ENCODE measurements around the gene GALNT10. TPM values are rescaled to one million over a fixed set of nuclear protein-coding genes. Genes with fewer than 3 reads are reported as not detected.

Gene GALNT10
- total RNA-seq, 2 donors from 2014 or later: 19.0 to 19.1 TPM

GRCh38 chr5:154248691-154249090 is 58.2 kb downstream of the GALNT10 start:
- intact Hi-C loops (cut with DNase I): no loop called here
- DNase-seq (no peak), ATAC-seq (no peak)

DNA sequence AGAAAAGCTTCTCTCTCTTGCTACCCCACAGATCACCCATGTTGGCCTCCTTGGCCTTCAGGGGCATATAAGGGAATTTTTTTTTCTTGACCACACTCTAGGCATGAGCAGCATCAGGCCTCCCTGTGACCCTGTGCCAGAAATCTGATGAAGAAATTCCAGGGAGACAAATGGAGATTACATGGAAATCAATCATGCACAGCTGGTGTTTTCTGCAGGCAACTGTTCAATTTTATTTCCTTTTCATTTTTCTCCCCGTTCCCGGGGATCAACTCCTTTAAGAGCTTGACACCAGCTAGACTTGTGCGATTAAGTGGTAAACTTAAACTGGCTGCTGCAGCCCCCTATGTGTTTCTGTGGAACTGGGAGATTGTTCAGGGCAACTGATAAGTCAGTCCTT is 59.3 kb downstream of the GALNT10 start:
- ATAC-seq (peak in 1 of 2 donors; percentile 44), DNase-seq (no peak)
- intact Hi-C loops (cut with DNase I): no loop called here

DNA sequence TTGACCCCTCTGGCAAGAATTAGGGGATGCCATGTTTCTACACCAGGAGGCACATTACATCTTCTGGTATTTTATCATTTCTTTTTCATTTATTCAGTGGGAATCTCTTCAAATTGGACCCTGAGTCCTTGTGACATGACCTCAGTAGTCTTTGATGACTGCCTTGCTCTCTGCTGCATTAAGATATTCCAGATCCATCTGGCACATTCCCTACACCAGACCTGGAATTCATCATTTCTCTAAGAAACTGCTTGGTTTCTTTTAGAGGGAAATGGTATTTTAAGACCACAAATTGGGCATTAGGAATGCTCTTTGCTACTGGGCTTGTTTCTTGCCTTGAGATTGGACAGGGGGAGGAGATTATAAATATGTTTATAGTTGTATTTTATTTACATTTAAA is 61.0 kb downstream of the GALNT10 start:
- intact Hi-C loops (cut with DNase I): no loop called here
- no peak for DNase-seq
- ATAC-seq: no peak

GRCh38 chr5:154253807-154254206 is 63.3 kb downstream of the GALNT10 start:
- DNase-seq (no peak), ATAC-seq (no peak)
- intact Hi-C loops (cut with DNase I): no loop called here

DNA sequence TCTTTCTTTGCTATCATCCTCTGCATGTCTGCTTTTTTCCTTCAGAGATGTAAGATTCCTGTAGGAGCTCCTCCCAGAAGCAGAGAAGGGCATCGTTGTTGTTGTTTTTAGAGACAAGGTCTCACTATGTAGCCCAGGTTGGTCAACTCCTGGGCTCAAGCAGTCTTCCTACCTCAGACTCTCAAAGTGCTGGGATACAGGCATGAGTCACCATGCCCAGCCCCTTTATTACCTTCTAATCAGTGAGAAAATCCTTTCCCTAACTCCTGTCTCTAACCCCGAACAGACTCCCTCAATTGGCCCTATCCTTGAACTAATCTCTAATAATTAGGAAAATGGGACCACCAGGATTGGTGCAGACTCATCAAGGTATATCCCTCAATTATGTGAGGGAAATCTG is 64.4 kb downstream of the GALNT10 start:
- DNase-seq: no peak

DNA sequence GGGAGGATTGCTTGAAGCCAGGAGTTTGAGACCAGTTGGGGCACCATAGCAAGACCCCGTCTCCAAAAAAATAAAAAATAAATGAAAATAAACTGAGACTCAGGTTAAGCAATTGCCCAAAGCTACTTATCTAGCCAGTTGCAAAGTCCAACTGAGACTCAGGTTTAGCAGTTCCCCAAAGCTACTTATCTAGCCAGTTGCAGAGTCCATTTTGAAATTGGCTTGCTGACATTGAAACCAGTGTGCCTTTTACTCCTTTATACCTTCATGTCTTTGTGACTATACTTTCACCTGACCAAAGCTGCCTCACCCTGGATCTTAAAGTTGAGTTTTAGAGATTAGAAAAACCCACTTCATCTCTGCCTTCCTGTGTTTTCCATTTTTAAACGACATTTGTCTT is 66.5 kb downstream of the GALNT10 start:
- no peak for DNase-seq
- no peak for ATAC-seq
- intact Hi-C loops (cut with DNase I): no loop called here

More for the DNA sequence above, 64.4 kb downstream of the GALNT10 start:
- intact Hi-C loops (cut with DNase I): no loop called here
- no peak for ATAC-seq

DNA sequence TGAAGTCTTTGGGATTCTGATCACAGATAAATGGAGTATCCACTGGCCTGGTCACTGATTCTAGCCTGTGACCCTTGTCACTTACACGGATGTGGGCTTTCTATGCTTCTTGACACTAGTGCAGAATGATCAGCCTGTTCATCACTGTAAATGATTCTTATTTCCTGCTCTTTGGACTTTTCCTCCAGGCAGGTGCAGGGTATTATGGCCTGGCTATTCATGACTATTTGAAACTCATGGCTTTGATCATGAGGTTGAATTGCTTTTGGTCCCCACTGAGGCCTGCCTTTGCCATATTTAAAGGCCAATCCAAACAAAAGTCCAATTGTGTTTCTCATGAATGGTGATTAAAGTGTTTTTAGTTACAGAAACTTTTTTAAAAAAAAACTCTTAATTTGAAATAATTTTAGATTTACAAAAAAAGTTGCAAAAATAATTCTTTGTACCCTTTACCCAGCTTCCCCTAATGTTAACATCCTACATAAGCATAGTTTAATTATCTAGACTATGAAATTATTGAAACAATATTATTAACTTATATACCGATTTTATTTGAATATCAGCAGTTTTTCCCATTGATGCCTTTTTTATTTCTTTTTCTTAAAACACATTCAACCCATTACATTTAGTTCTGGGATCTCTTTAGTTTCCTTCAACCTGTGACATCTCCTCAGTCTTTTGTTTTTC is 68.1 kb downstream of the GALNT10 start:
- no peak for ATAC-seq
- intact Hi-C loops (cut with DNase I): no loop called here
- DNase-seq: no peak

GRCh38 chr5:154260224-154260927 is 69.8 kb downstream of the GALNT10 start:
- peak in 1 of 2 donors; percentile 44 for ATAC-seq
- DNase-seq: no peak
- intact Hi-C loops (cut with DNase I): no loop called here

DNA sequence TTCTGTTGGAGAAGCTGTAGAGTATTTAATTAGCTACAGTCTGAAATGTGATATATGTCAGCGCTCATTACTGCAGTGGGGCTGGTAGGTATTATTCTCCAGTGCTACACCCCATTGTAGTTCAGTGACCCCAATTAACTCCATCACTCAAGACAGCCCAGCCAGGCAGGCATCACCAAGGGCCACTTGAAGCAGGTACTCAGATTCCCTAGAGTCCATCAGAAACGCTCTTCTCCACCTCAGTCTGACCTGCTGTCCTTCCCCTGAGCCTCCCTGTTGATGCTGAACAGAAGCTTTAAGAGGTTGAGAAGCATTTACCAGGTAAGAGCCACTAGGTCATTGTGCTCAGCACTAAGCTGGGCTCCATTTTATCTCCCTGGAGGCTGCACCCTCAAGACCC is 71.8 kb downstream of the GALNT10 start:
- DNase-seq (no peak), ATAC-seq (no peak)
- intact Hi-C loops (cut with DNase I): no loop called here

DNA sequence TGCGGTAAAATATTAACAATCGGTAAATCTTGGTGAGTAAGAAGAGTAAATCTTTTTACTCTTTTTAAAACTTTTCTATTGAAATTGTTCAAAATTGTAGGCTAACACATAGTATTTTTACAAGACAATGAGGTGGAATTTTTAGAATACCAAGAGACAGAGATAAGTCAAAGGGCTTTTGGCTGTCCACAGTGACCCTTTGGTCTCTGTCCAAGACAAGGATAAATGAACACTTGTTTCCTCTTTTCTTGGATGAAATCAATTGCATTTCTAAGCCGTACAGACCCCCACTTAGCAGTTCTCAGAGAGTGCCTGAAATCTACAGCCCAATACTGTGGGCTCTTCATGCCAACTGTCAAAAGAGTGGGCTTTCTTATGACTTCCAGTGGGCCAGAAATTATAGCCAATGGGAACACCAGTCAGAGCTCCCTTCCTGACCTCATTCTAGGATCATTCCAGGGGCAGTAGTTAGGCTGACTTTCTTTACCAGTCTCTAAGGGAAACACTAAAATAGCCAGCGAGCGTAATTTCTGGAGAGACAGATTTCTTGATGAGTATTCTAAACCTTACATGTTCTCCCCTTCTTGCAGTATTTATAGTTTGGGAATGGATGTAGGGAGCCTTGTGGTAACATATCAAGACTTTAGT is 74.1 kb downstream of the GALNT10 start:
- DNase-seq (no peak), ATAC-seq (peak; percentile 38 to 72)
- intact Hi-C loops (cut with DNase I): no loop called here

DNA sequence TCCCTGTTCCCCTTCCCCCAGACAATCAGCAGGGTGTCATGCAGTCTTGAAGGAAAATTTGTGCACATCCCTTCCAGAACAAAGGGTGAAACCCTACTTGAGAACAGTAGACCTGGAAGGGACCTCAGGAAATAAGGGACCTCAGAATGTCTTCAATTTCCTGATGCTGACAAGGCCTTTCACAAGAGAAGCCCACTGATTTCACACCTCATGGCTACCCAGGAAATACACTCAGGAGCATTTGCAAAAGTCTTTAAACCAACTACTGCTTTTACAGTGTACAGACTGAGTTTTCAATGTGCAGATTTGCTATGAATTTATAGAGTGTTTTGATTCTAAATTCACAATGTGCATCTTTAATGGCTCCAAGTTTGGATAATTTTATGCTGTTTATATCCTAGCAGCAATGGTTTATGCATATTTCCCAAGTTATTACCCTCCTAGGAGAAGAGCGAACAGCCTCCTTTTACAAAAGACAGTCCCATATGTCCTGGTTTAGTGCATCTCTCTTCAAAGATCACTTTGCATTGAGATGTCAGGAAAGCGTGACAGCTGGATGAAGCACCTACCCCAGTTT is 74.8 kb downstream of the GALNT10 start:
- intact Hi-C loops (cut with DNase I): no loop called here
- no peak for ATAC-seq
- DNase-seq: no peak

GRCh38 chr5:154267516-154267915 is 77.0 kb downstream of the GALNT10 start:
- no peak for DNase-seq
- intact Hi-C loops (cut with DNase I): no loop called here

GRCh38 chr5:154268073-154268472 is 77.5 kb downstream of the GALNT10 start:
- intact Hi-C loops (cut with DNase I): no loop called here
- ATAC-seq (no peak), DNase-seq (no peak)

More at GRCh38 chr5:154267516-154267915, 77.0 kb downstream of the GALNT10 start:
- no peak for ATAC-seq

DNA sequence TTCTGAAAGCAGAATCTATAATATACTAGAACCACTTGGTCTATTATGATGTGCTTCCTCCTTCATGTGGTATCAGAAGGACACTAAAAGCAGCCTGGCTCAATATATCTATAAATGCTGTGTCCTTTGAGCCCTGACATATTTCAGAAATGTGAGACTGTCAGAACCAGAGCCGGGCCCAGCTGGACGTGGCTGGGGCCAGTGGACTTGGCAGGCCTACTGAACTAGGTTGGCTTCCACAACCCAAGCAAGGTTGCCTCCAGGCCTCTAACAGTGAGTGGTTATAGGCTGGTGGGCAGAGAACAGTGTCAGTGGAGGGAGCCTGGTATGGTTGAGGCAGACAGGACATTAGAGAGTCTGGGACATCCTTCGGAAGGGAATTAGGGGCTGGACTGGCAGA is 78.9 kb downstream of the GALNT10 start:
- DNase-seq (no peak), ATAC-seq (no peak)
- intact Hi-C loops (cut with DNase I): no loop called here

DNA sequence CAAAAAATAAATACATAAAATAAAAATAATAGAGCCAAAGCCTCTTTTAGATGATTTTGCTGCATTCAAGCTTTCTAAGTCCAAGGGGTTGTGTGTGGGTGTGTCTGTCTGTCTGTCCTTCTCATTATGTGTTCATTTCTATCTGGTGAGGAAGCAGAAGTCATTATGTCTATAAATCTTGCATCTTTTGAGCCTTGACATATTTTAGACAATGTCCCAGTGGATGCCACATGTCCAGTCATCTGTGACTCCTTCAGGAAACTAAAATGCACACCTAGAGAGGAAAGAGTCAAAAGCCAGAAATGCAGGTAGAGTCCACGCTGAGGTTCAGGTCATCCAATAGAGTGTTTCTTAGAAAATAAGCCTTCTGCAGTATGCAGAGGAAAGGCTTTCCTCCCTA is 80.9 kb downstream of the GALNT10 start:
- ATAC-seq: no peak
- no peak for DNase-seq
- intact Hi-C loops (cut with DNase I): no loop called here

GRCh38 chr5:154271936-154272514 is 81.5 kb downstream of the GALNT10 start:
- intact Hi-C loops (cut with DNase I): no loop called here
- ATAC-seq (no peak), DNase-seq (no peak)

DNA sequence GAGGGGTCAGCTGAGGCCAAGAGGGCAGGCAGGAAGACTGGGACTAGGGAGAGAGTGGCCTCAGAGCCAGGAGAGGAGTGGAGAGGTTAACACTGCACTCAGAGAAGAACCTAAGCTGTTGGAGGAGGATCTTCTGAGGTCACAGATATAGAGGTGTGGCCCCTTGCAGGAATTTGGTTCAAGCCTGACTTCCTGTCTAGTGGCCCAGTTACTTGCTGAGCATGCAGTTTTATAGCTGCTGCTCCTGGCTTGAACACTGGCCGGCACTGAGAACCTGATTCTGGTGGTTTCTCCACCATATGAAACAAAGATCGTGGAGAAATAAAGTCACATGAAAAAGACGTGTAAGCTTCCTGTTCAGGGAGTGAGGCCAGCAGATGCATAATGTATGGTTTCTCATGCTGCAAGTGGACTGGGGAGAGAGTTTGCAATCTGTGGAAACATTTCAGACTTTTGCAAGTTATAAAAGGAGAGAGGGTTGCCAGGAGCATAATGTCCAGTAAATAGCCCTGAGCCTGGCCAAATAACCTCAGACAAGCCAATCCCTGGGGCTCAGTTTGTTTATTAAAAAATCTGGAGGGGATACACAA is 82.6 kb downstream of the GALNT10 start:
- intact Hi-C loops (cut with DNase I): no loop called here
- ATAC-seq (peak; percentile 75 to 79), DNase-seq (peak; percentile 48)

GRCh38 chr5:154273963-154274827 is 83.7 kb downstream of the GALNT10 start:
- intact Hi-C loops (cut with DNase I): no loop called here
- ATAC-seq: no peak
- no peak for DNase-seq

DNA sequence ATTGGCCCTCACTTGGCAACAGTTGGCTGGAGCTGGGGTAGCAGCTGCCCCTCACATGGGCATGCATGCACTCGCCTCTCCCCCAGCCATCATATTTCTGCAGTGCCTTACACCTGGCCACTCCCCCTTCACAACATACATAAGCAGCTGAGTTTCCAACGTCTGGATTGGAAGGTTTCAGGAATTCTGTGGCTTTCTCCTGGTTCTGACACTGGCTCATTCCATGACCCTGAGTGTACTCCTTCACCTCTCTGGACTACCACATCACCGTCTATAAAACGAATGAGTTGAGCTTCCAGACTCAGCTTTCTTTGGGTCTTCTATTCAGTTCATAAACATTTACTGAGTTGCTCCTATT is 84.3 kb downstream of the GALNT10 start:
- ATAC-seq (no peak), DNase-seq (no peak)
- intact Hi-C loops (cut with DNase I): no loop called here

All from left cardiac atrium (tissue), 4 donors.